Natural killer cell (primary cell): ENCODE measurements around the gene MAFG. TPM values are rescaled to one million over a fixed set of nuclear protein-coding genes. Genes with fewer than 3 reads are reported as not detected.

Source experiments
- ATAC-seq, 3 donors: fragments of 150-1000 bp in 2 of 3; fragments of 200-7000 bp in 1 of 3; cut with Tn5 transposase; 1 replicate in 1 of 3; 2 replicates in 2 of 3; pipeline ENCODE4 v1.10.0; 2021; ENCODE audit warnings: mild to moderate bottlenecking in 2 of 3, moderate library complexity in 2 of 3
- DNase-seq, 2 donors: peaks; one replicate each; pipeline versions ENCODE4 v3.0.0 to v3.0.0-alpha.2; 2013 to 2021; ENCODE audit warnings: mixed read lengths in 1 of 2
- H3K27ac ChIP-seq: one replicate; pipeline ENCODE4 v1.5.1; 2013; ENCODE audit warnings: mild to moderate bottlenecking, low read length
- H3K27me3 ChIP-seq: one replicate; pipeline ENCODE4 v1.6.1; 2013; ENCODE audit warnings: low read length; ENCODE audit not compliant: control insufficient read depth, insufficient read depth
- H3K36me3 ChIP-seq: one replicate; pipeline ENCODE4 v1.6.1; 2013; ENCODE audit warnings: low read length; ENCODE audit not compliant: control insufficient read depth, insufficient read depth
- H3K4me1 ChIP-seq: one replicate; pipeline ENCODE4 v1.6.1; 2013; ENCODE audit warnings: low read length; ENCODE audit not compliant: control insufficient read depth, insufficient read depth
- H3K4me3 ChIP-seq: one replicate; pipeline ENCODE4 v1.5.1; 2013; ENCODE audit warnings: low read length
- H3K9me3 ChIP-seq: one replicate; pipeline ENCODE4 v1.6.1; 2013; ENCODE audit warnings: low read length; ENCODE audit not compliant: control insufficient read depth, insufficient read depth
- H3K27ac Mint-ChIP-seq, 2 donors: one replicate each; pipeline ENCODE4 v1.8.0; 2022; ENCODE audit warnings: mild to moderate bottlenecking in 2 of 2, mixed read lengths in 2 of 2, moderate library complexity in 1 of 2
- H3K27me3 Mint-ChIP-seq, 2 donors: one replicate each; pipeline ENCODE4 v1.8.0; 2022; ENCODE audit warnings: low read depth in 2 of 2, mixed read lengths in 2 of 2
- H3K36me3 Mint-ChIP-seq: one replicate; pipeline ENCODE4 v1.8.0; 2022; ENCODE audit warnings: mixed read lengths
- H3K4me1 Mint-ChIP-seq, 2 donors: one replicate each; pipeline ENCODE4 v1.8.0; 2022; ENCODE audit warnings: mixed read lengths in 2 of 2
- H3K4me3 Mint-ChIP-seq: one replicate; pipeline ENCODE4 v1.8.0; 2022; ENCODE audit warnings: mild to moderate bottlenecking, moderate library complexity, mixed read lengths
- H3K9me3 Mint-ChIP-seq, 2 donors: one replicate each; pipeline ENCODE4 v1.8.0; 2022; ENCODE audit warnings: mixed read lengths in 2 of 2
- CTCF ChIP-seq: fragments of 200-600 bp; IDR thresholded peaks from one replicate; pipeline ENCODE4 v1.8.0; 2022; ENCODE audit warnings: antibody characterized with exemption
- WGBS: methylation state at CpG from one replicate; pipeline ENCODE4 v1.1.7; 2013; ENCODE audit warnings: missing lambda C conversion rate; ENCODE audit not compliant: insufficient coverage; 5-methylcytosine and 5-hydroxymethylcytosine counted together
- intact Hi-C: fragments of 100-400 bp; cut with micrococcal nuclease; formaldehyde crosslinking; loops from one replicate; pipeline ENCODE4 v1.14.2; 2022
- total RNA-seq, 4 donors: library from RNA; stranded (reverse); fragments of 120-200 nt in 1 of 4; gene quantifications; one replicate each; pipeline versions ENCODE4 v1.2.3 to v1.2.4, GENCODE V29; 2013 to 2022

The MAFG gene
- total RNA-seq, 3 donors from 2014 or later (not counting 1 experiment from before 2014, with no cell fraction given) = 11.9 to 14.6 (median 13.2) TPM

GRCh38 chr17:81957691-81958432 is 30.3 kb upstream of the MAFG start:
- intact Hi-C loops = no loop called here
- H3K27ac Mint-ChIP-seq = no peak overlapping the region
- no peak overlapping the region for H3K27ac ChIP-seq
- DNase-seq = no peak
- H3K9me3 Mint-ChIP-seq = no peaks in the 10 kb centered on the region
- no peaks in the 10 kb centered on the region for H3K9me3 ChIP-seq
- ATAC-seq = no peak
- TF ChIP-seq CTCF = no peak
- WGBS = 90% methylated on average over 16 of the region's 19 CpGs
- H3K36me3 ChIP-seq = no peaks in the 10 kb centered on the region
- no peak overlapping the region for H3K4me3 ChIP-seq
- H3K36me3 Mint-ChIP-seq = no peaks in the 10 kb centered on the region
- peaks cover 20% of the 10 kb centered on the region for H3K27me3 ChIP-seq
- H3K4me3 Mint-ChIP-seq = peak overlapping the region; percentile 68
- no peaks in the 10 kb centered on the region for H3K4me1 Mint-ChIP-seq
- peaks cover 10 to 12% of the 10 kb centered on the region in 2 donors for H3K27me3 Mint-ChIP-seq
- peaks cover 15% of the 10 kb centered on the region for H3K4me1 ChIP-seq

- Mint-ChIP-seq H3K36me3 (no peaks in the 10 kb centered on the region), H3K27me3 (peaks cover 6 to 10% of the 10 kb centered on the region in 2 donors), H3K4me1 (no peaks in the 10 kb centered on the region), H3K27ac (no peak overlapping the region), H3K4me3 (no peak overlapping the region), H3K9me3 (no peaks in the 10 kb centered on the region)
- H3K4me1 ChIP-seq = peaks cover 15% of the 10 kb centered on the region
- 89% methylated on average over 45 of the region's 45 CpGs for WGBS
- no peaks in the 10 kb centered on the region for H3K36me3 ChIP-seq
- DNase-seq (no peak), ATAC-seq (no peak)
- H3K9me3 ChIP-seq = no peaks in the 10 kb centered on the region
- H3K27me3 ChIP-seq = peaks cover 10% of the 10 kb centered on the region
- intact Hi-C loops = no loop called here
- no peak overlapping the region for H3K4me3 ChIP-seq
- TF ChIP-seq CTCF = no peak
- H3K27ac ChIP-seq = no peak overlapping the region
These were observed 29.4 kb upstream of the MAFG start for GRCh38 chr17:81956607-81957589.

- H3K9me3 Mint-ChIP-seq = no peaks in the 10 kb centered on the region
- 96% methylated on average over 13 of the region's 13 CpGs for WGBS
- no peaks in the 10 kb centered on the region for H3K36me3 Mint-ChIP-seq
- H3K27ac Mint-ChIP-seq = no peak overlapping the region
- intact Hi-C loops = no loop called here
- DNase-seq (no peak), ATAC-seq (no peak)
- Histone ChIP-seq H3K4me3 (no peak overlapping the region), H3K9me3 (no peaks in the 10 kb centered on the region), H3K27me3 (peaks cover 10% of the 10 kb centered on the region), H3K36me3 (no peaks in the 10 kb centered on the region), H3K27ac (no peak overlapping the region), H3K4me1 (peaks cover 15% of the 10 kb centered on the region)
- H3K4me1 Mint-ChIP-seq = no peaks in the 10 kb centered on the region
- TF ChIP-seq CTCF = no peak
- H3K4me3 Mint-ChIP-seq = no peak overlapping the region
- peaks cover 6 to 10% of the 10 kb centered on the region in 2 donors for H3K27me3 Mint-ChIP-seq
These were observed 28.4 kb upstream of the MAFG start for GRCh38 chr17:81955756-81956544.
